ENCODE measurements around the gene SECISBP2.

- no peak for TF ChIP-seq POLR2A (IDR thresholded peaks at IDR 0.05; ENCODE audit: extremely low read depth, insufficient read length)
- TF ChIP-seq, protein P1, sequence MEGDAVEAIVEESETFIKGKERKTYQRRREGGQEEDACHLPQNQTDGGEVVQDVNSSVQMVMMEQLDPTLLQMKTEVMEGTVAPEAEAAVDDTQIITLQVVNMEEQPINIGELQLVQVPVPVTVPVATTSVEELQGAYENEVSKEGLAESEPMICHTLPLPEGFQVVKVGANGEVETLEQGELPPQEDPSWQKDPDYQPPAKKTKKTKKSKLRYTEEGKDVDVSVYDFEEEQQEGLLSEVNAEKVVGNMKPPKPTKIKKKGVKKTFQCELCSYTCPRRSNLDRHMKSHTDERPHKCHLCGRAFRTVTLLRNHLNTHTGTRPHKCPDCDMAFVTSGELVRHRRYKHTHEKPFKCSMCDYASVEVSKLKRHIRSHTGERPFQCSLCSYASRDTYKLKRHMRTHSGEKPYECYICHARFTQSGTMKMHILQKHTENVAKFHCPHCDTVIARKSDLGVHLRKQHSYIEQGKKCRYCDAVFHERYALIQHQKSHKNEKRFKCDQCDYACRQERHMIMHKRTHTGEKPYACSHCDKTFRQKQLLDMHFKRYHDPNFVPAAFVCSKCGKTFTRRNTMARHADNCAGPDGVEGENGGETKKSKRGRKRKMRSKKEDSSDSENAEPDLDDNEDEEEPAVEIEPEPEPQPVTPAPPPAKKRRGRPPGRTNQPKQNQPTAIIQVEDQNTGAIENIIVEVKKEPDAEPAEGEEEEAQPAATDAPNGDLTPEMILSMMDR (IDR thresholded peaks at IDR 0.05; ENCODE audit: low read depth, low read length), result no peak
- TF ChIP-seq, protein P2, sequence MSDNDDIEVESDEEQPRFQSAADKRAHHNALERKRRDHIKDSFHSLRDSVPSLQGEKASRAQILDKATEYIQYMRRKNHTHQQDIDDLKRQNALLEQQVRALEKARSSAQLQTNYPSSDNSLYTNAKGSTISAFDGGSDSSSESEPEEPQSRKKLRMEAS (IDR thresholded peaks at IDR 0.05; ENCODE audit: low read depth, low read length), result no peak
Measured at GRCh38 chr9:89397471-89397870, 79.2 kb downstream of the SECISBP2 start.

Data from NB4 (cell line).